Osteocyte (in vitro differentiated cells): ENCODE results near the gene LNPK. TPM values are rescaled to one million over a fixed set of nuclear protein-coding genes. Genes with fewer than 3 reads are reported as not detected.

Experiments used
- DNase-seq: peaks from one replicate; pipeline ENCODE4 v3.0.0; 2021; ENCODE audit warnings: mixed read lengths; ENCODE audit not compliant: unreplicated experiment; ENCODE audit errors: extremely low spot score
- H3K27ac Mint-ChIP-seq: one replicate; pipeline ENCODE4 v1.8.0; 2021; ENCODE audit warnings: mild to moderate bottlenecking, mixed read lengths; ENCODE audit not compliant: unreplicated experiment
- H3K27me3 Mint-ChIP-seq: one replicate; pipeline ENCODE4 v1.8.0; 2021; ENCODE audit warnings: mixed read lengths; ENCODE audit not compliant: unreplicated experiment
- H3K36me3 Mint-ChIP-seq: one replicate; pipeline ENCODE4 v1.8.0; 2021; ENCODE audit warnings: mixed read lengths; ENCODE audit not compliant: unreplicated experiment
- H3K4me1 Mint-ChIP-seq: one replicate; pipeline ENCODE4 v1.8.0; 2021; ENCODE audit warnings: mixed read lengths; ENCODE audit not compliant: unreplicated experiment
- H3K4me3 Mint-ChIP-seq: one replicate; pipeline ENCODE4 v1.8.0; 2021; ENCODE audit warnings: mild to moderate bottlenecking, moderate library complexity, mixed read lengths; ENCODE audit not compliant: unreplicated experiment
- H3K9me3 Mint-ChIP-seq: one replicate; pipeline ENCODE4 v1.8.0; 2021; ENCODE audit warnings: mixed read lengths; ENCODE audit not compliant: unreplicated experiment
- total RNA-seq: library from RNA; stranded (reverse); gene quantifications from 2 replicates; pipeline ENCODE4 v1.2.1, GENCODE V29; 2021
- TF ChIP-seq, protein P1 (sequence below): fragments of 200-600 bp; sonication (generic); IDR thresholded peaks from 2 replicates; pipeline ENCODE4 v1.5.0; 2021; ENCODE audit warnings: antibody characterized with exemption, mild to moderate bottlenecking, moderate library complexity

LNPK gene
- total RNA-seq, 1 donor from 2014 or later, result 33.5 TPM

GRCh38 chr2:175941699-175942098 lies 60.4 kb downstream of the LNPK start:
- H3K4me3 Mint-ChIP-seq, result no peak overlapping the region
- H3K9me3 Mint-ChIP-seq, result peaks cover 3% of the 10 kb centered on the region
- TF ChIP-seq, protein P1, sequence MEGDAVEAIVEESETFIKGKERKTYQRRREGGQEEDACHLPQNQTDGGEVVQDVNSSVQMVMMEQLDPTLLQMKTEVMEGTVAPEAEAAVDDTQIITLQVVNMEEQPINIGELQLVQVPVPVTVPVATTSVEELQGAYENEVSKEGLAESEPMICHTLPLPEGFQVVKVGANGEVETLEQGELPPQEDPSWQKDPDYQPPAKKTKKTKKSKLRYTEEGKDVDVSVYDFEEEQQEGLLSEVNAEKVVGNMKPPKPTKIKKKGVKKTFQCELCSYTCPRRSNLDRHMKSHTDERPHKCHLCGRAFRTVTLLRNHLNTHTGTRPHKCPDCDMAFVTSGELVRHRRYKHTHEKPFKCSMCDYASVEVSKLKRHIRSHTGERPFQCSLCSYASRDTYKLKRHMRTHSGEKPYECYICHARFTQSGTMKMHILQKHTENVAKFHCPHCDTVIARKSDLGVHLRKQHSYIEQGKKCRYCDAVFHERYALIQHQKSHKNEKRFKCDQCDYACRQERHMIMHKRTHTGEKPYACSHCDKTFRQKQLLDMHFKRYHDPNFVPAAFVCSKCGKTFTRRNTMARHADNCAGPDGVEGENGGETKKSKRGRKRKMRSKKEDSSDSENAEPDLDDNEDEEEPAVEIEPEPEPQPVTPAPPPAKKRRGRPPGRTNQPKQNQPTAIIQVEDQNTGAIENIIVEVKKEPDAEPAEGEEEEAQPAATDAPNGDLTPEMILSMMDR, result no peak

GRCh38 chr2:175937216-175937615 lies 64.9 kb downstream of the LNPK start:
- no peak overlapping the region for H3K27ac Mint-ChIP-seq
- no peak for DNase-seq
- no peak overlapping the region for H3K4me3 Mint-ChIP-seq
- TF ChIP-seq, protein P1, result no peak
- no peaks in the 10 kb centered on the region for H3K4me1 Mint-ChIP-seq
- H3K27me3 Mint-ChIP-seq, result no peaks in the 10 kb centered on the region
- peaks cover 27% of the 10 kb centered on the region for H3K36me3 Mint-ChIP-seq
- peaks cover 3% of the 10 kb centered on the region for H3K9me3 Mint-ChIP-seq

More at GRCh38 chr2:175941699-175942098, 60.4 kb downstream of the LNPK start:
- H3K27me3 Mint-ChIP-seq, result no peaks in the 10 kb centered on the region
- no peaks in the 10 kb centered on the region for H3K4me1 Mint-ChIP-seq
- no peak overlapping the region for H3K27ac Mint-ChIP-seq
- peaks cover 24% of the 10 kb centered on the region for H3K36me3 Mint-ChIP-seq
- no peak for DNase-seq

DNA sequence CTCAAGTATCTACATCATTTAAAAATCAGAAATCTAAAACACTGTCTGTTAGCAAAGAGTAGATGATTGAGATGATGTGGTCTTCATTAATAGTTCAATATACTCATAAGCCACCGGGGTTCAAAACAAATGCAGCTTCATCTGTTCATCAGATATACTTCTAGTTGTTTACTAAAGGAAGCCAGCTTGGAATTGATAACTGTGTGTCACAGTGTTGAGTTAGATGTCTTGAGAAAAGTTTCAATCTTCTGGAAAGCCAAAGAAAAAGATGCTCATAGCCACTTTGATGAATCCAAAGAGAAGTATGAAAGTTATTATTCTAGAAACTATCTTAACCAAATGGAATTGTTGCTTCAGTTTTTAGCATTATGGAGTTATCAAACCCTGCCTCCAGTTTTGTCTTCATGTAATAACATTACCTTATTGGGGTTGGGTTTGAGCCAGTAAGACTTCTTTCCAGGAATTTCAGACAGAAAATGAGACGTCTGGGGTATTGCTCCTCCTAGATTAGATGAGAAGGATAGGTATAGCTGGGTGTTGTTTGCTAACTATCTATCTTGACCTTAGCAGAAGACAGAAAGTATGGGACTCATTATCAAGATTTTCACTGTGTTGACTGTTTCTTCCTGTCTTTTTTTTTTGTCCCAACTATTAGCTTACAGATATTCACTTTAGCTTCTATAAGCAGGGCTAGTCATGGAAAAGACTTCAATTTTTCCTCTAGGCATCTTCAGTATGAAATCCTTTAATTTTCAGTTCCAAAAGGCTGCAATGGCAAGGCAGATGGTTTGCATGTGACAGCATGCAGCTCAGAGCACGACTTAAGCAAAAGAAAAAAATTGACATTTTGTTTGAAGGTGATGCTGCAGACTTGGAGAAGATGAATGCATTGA lies 66.5 kb downstream of the LNPK start:
- Mint-ChIP-seq H3K4me1 (no peaks in the 10 kb centered on the region), H3K4me3 (no peak overlapping the region), H3K36me3 (peaks cover 24% of the 10 kb centered on the region), H3K27me3 (no peaks in the 10 kb centered on the region), H3K27ac (no peak overlapping the region), H3K9me3 (no peaks in the 10 kb centered on the region)
- DNase-seq, result no peak
- TF ChIP-seq, protein P1, result no peak

GRCh38 chr2:175932675-175933074 lies 69.4 kb downstream of the LNPK start:
- no peaks in the 10 kb centered on the region for H3K4me1 Mint-ChIP-seq
- peaks cover 21% of the 10 kb centered on the region for H3K36me3 Mint-ChIP-seq
- H3K9me3 Mint-ChIP-seq, result no peaks in the 10 kb centered on the region
- no peak overlapping the region for H3K4me3 Mint-ChIP-seq
- TF ChIP-seq, protein P1, result no peak
- no peak overlapping the region for H3K27ac Mint-ChIP-seq
- no peak for DNase-seq
- H3K27me3 Mint-ChIP-seq, result no peaks in the 10 kb centered on the region

GRCh38 chr2:175931805-175932204 lies 70.3 kb downstream of the LNPK start:
- Mint-ChIP-seq H3K27ac (no peak overlapping the region), H3K9me3 (no peaks in the 10 kb centered on the region), H3K36me3 (peaks cover 19% of the 10 kb centered on the region), H3K4me1 (no peaks in the 10 kb centered on the region), H3K27me3 (no peaks in the 10 kb centered on the region), H3K4me3 (no peak overlapping the region)
- no peak for DNase-seq
- TF ChIP-seq, protein P1, result no peak
